Measurements from ENCODE around the gene SFRP5.

The SFRP5 gene

DNA sequence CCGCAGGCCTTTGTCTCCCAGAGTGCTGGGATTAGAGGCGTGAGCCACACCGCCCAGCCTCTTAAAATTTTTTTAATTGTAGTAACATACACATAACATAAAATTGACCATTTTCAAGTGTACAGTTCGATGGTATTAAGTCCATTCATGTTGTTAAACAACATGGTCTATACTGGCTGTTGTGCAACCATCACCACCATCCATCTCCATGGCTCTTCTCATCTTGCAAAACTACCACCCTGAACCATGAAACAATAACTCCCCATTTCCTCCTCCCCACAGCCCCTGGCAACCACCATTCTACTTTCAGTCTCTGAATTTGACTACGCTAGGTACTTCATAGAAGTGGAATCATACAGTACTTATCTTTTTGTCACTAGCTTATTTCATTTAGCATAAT lies 42.8 kb downstream of the SFRP5 start:
- TF ChIP-seq EP300 (IDR thresholded peaks at IDR 0.05; ENCODE audit: borderline replicate concordance) (no peak), FOXM1 (IDR thresholded peaks at IDR 0.05; ENCODE audit: borderline replicate concordance, low read depth) (no peak), YY1 (IDR thresholded peaks at IDR 0.05; ENCODE audit: low read depth) (no peak), TCF12 (IDR thresholded peaks at IDR 0.05; ENCODE audit: low read depth) (no peak), NFIC (IDR thresholded peaks at IDR 0.05) (no peak), CREB1 (IDR thresholded peaks at IDR 0.05; ENCODE audit: low read depth) (no peak), EGR1 (IDR thresholded peaks at IDR 0.05) (no peak), TEAD4 (IDR thresholded peaks at IDR 0.05) (no peak), RAD21 (IDR thresholded peaks at IDR 0.05; ENCODE audit: low read depth) (no peak), ZBTB7A (IDR thresholded peaks at IDR 0.05; ENCODE audit: low read depth) (no peak), CEBPB (IDR thresholded peaks at IDR 0.05) (no peak), TAF1 (IDR thresholded peaks at IDR 0.05; ENCODE audit: low read depth) (no peak)
- TF ChIP-seq, protein P1, sequence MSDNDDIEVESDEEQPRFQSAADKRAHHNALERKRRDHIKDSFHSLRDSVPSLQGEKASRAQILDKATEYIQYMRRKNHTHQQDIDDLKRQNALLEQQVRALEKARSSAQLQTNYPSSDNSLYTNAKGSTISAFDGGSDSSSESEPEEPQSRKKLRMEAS (IDR thresholded peaks at IDR 0.05), result no peak
- TF ChIP-seq, protein P2, sequence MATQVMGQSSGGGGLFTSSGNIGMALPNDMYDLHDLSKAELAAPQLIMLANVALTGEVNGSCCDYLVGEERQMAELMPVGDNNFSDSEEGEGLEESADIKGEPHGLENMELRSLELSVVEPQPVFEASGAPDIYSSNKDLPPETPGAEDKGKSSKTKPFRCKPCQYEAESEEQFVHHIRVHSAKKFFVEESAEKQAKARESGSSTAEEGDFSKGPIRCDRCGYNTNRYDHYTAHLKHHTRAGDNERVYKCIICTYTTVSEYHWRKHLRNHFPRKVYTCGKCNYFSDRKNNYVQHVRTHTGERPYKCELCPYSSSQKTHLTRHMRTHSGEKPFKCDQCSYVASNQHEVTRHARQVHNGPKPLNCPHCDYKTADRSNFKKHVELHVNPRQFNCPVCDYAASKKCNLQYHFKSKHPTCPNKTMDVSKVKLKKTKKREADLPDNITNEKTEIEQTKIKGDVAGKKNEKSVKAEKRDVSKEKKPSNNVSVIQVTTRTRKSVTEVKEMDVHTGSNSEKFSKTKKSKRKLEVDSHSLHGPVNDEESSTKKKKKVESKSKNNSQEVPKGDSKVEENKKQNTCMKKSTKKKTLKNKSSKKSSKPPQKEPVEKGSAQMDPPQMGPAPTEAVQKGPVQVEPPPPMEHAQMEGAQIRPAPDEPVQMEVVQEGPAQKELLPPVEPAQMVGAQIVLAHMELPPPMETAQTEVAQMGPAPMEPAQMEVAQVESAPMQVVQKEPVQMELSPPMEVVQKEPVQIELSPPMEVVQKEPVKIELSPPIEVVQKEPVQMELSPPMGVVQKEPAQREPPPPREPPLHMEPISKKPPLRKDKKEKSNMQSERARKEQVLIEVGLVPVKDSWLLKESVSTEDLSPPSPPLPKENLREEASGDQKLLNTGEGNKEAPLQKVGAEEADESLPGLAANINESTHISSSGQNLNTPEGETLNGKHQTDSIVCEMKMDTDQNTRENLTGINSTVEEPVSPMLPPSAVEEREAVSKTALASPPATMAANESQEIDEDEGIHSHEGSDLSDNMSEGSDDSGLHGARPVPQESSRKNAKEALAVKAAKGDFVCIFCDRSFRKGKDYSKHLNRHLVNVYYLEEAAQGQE (IDR thresholded peaks at IDR 0.05; ENCODE audit: low read depth), result no peak
- TF ChIP-seq, protein P3, sequence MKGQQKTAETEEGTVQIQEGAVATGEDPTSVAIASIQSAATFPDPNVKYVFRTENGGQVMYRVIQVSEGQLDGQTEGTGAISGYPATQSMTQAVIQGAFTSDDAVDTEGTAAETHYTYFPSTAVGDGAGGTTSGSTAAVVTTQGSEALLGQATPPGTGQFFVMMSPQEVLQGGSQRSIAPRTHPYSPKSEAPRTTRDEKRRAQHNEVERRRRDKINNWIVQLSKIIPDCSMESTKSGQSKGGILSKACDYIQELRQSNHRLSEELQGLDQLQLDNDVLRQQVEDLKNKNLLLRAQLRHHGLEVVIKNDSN (IDR thresholded peaks at IDR 0.05), result no peak

DNA sequence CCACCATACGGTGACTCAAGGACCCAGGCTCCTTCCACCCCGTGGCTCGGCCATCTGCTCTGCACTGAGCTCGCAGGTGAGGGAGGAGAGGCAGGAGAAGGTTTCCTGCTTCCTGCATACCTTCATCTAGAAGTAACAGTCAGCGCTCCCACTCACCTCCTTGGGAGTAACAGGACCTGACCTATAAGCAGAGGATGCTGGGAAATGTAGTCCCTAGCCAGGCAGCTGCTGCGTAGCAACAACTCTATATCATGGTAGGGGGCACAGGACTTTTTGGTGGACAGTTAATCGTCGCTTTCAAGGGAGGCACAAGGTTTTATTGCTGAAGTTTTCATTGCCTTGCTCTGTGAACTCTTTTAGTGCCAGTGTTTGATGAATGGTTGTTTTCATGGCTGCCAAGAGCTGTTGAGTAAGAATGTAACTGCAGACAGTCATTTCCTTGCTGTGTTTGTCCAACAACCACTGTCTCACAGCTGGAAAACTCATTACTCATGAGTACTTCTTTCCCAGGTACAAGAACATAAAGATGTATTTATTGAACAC lies 45.1 kb downstream of the SFRP5 start:
- TF ChIP-seq, protein P2 (IDR thresholded peaks at IDR 0.05; ENCODE audit: low read depth), result no peak
- TF ChIP-seq, protein P1 (IDR thresholded peaks at IDR 0.05), result no peak
- TF ChIP-seq CREB1 (IDR thresholded peaks at IDR 0.05; ENCODE audit: low read depth), result no peak
- no peak for TF ChIP-seq RAD21 (IDR thresholded peaks at IDR 0.05; ENCODE audit: low read depth)
- no peak for TF ChIP-seq FOXM1 (IDR thresholded peaks at IDR 0.05; ENCODE audit: borderline replicate concordance, low read depth)
- 0 out of 2 replicates have a peak, but pooled peaks have one; percentile 18 for TF ChIP-seq TCF12 (IDR thresholded peaks at IDR 0.05; ENCODE audit: low read depth)
- 0 out of 2 replicates have a peak, but pooled peaks have one; percentile 12 for TF ChIP-seq TEAD4 (IDR thresholded peaks at IDR 0.05)
- TF ChIP-seq TAF1 (IDR thresholded peaks at IDR 0.05; ENCODE audit: low read depth), result no peak
- TF ChIP-seq NFIC (IDR thresholded peaks at IDR 0.05), result peak; percentile 51
- peak; percentile 78 for TF ChIP-seq CEBPB (IDR thresholded peaks at IDR 0.05)
- no peak for TF ChIP-seq ZBTB7A (IDR thresholded peaks at IDR 0.05; ENCODE audit: low read depth)
- TF ChIP-seq YY1 (IDR thresholded peaks at IDR 0.05; ENCODE audit: low read depth), result peak; percentile 73
- TF ChIP-seq, protein P3 (IDR thresholded peaks at IDR 0.05), result no peak
- TF ChIP-seq EGR1 (IDR thresholded peaks at IDR 0.05), result no peak
- no peak for TF ChIP-seq EP300 (IDR thresholded peaks at IDR 0.05; ENCODE audit: borderline replicate concordance)

DNA sequence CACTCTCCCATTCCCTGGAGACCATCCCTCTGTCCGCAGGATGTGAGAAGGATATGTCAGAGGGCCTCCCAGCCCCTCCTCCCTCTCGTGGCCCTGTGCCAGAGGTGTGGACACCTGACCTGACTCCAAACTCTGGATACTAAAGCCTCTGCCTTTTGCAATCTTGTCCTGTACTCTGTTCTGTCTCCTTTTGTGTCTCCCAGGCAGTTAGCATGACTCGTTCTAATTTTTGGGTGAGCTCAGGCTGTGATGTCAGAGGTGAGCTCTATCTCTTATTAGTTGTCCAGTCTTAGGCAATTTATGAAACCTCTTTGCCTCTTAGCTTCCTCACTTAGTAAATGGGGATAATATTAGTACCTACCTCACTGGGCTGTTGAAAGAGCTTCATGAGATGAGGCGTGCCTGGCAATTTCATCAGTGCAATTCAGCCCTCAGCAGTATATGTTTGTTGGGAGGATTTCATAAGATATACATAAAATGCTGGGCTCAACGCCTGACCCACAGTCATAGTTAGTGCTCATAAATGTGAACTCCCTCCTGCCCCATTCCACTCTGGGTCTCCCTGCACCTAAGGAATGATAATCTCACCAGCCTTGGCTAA lies 47.4 kb downstream of the SFRP5 start:
- TF ChIP-seq EP300 (IDR thresholded peaks at IDR 0.05; ENCODE audit: borderline replicate concordance), result no peak

DNA sequence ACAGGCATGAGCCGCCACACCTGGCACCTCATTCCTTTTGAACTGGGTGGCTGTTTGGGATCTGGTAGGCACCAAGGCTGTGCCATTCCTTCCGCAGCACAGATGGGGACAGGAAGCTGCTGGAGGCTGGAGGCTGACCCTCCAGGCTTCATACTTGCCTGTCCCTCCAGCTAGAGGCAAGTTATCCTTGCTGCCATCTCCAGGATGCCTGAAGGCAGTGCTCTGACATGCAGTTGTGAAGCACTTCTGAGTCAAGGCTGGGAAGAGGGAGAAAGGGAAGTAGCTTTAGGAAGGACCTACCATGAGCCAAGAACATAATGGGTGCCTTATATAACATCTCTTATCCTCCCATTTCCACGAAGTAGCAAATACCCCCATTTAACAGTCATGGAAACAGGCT lies 48.8 kb downstream of the SFRP5 start:
- TF ChIP-seq NFIC (IDR thresholded peaks at IDR 0.05), result no peak
- TF ChIP-seq ZBTB7A (IDR thresholded peaks at IDR 0.05; ENCODE audit: low read depth), result no peak

DNA sequence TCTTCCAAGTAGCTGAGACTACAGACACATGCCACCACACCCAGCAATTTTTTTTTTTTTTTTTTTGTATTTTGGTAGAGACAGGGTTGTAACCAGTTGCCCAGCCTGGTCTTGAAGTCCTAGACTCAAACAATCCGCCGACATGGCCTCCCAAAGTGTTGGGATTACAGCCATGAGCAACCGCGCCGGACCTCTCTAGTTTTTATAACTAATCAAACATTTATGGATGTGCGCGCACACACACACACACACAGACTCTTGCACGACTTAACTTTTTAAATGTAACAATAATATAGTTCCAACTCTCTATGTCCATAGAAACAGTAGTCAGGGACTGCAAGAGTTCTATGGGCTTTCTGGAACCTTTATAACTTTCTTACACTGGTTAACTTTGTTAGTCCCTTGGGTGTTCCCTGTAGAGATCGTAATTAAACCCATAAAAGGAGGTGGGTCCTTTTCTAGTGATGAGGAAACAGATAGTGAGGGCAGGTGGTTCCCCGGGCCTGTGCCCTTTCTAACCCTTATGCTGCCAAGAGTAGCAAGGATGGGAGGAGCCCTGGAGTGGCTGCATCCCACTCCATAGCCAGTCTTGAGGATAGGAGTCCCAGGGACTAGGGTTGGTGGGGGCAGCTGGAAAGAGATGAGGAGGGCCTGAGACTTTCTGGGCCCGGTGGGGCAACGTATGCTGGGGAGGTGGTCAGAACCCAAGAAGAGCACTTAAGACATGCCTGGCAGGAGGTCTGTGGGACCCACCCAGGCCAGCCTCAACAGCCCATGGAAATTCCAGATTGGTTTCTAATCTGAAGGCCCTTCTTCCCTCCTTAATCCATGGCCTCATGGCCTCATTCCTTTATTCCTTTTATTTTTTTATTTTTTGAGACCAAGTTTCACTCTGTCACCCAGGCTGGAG lies 49.7 kb downstream of the SFRP5 start:
- TF ChIP-seq, protein P3 (IDR thresholded peaks at IDR 0.05), result no peak
- TF ChIP-seq TAF1 (IDR thresholded peaks at IDR 0.05; ENCODE audit: low read depth), result no peak
- TF ChIP-seq ZBTB7A (IDR thresholded peaks at IDR 0.05; ENCODE audit: low read depth), result no peak
- TF ChIP-seq, protein P2 (IDR thresholded peaks at IDR 0.05; ENCODE audit: low read depth), result no peak

All from Ishikawa (cell line).